K562 (cell line): Measurements from ENCODE around the gene LRGUK. TPM values are rescaled to one million over a fixed set of nuclear protein-coding genes. Genes with fewer than 3 reads are reported as not detected.

Experiments used
- CTCF ChIP-seq, 3 experiments: IDR thresholded peaks in 2 of 3; conservative IDR thresholded peaks in 1 of 3; 2 replicates each; pipeline ENCODE4 v1.5.1; 2011 to 2012; ENCODE audit warnings: low read length in 3 of 3, mild to moderate bottlenecking in 3 of 3, control low read depth in 2 of 3, improper control_type of control experiment in 1 of 3, inconsistent platforms in 1 of 3, low read depth in 1 of 3, mixed read lengths in 1 of 3, moderate library complexity in 1 of 3; ENCODE audit not compliant: insufficient read depth in 2 of 3
- DEAF1 ChIP-seq: fragments of 450-650 bp; formaldehyde crosslinking; IDR thresholded peaks from 2 replicates; pipeline ENCODE4 v1.4.0; 2020; ENCODE audit warnings: mild to moderate bottlenecking, moderate library complexity
- REST ChIP-seq, 2 experiments: fragments of 450-650 bp; formaldehyde crosslinking in 1 of 2; IDR thresholded peaks; 2 replicates each; pipeline versions ENCODE4 v1.4.0 to v1.6.1; 2014 to 2020; ENCODE audit warnings: mild to moderate bottlenecking in 2 of 2, borderline replicate concordance in 1 of 2, low read depth in 1 of 2
- SMC3 ChIP-seq: conservative IDR thresholded peaks from 2 replicates; pipeline ENCODE4 v1.6.1; 2011; ENCODE audit warnings: low read depth, low read length, improper control_type of control experiment; ENCODE audit not compliant: insufficient read depth
- ZZZ3 ChIP-seq: fragments of 450-650 bp; IDR thresholded peaks from 2 replicates; pipeline ENCODE4 v1.6.1; 2016; ENCODE audit warnings: antibody characterized with exemption, mild to moderate bottlenecking, moderate library complexity
- polyA plus RNA-seq, 8 experiments: library from polyadenylated mRNA; depleted of rRNA in 4 of 8; stranded (reverse) in 5 of 8; unstranded in 3 of 8; fragments of >200 nt; fragmentation: Nextera tagmentation in 2 of 8; fragmentation: Illumina TruSeq in 1 of 8; extraction: Ambion mirVana in 2 of 8; extraction: Trizol in 1 of 8; gene quantifications; 2 replicates each; pipeline versions ENCODE4 v1.2.1 to v1.2.3, GENCODE V29; 2011 to 2014; ENCODE audit warnings: inconsistent platforms in 1 of 8, missing spikeins in 1 of 8
- total RNA-seq, 7 experiments: library from RNA; depleted of rRNA in 6 of 7; stranded (reverse); fragments of >200 nt in 6 of 7; fragmentation: Illumina TruSeq in 2 of 7; extraction: Trizol in 2 of 7; gene quantifications; 2 replicates each; pipeline versions ENCODE4 v1.2.1 to v1.2.3, GENCODE V29; 2011 to 2021; ENCODE audit warnings: low replicate concordance in 1 of 7

LRGUK gene
- total and polyA plus RNA-seq, 9 of the 15 experiments (the other 6 are each of a cell fraction or from before 2014, with no cell fraction given) = 0.04 to 0.33 (median 0.18) TPM

DNA sequence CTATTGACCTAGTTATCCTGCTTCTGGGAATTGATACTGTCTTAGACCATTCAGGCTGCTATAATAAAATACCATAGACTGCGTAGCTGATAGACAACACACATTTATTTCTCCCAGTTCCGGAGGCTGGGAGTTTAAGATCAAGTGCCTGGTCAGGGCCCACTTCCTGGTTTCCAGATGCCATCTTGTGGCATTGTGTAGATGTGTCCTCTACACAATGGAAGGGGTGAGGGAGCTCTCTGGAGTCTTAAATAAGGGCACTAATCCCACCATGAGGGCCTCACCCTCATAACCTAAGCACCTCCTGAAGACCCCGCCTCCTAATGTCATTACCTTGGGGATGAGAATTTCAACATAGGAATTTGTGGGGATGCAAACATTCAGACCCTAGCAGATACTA is 127.2 kb downstream of the LRGUK start (continued):
- TF ChIP-seq REST (IDR thresholded peaks at IDR 0.05; ENCODE audit: borderline replicate concordance) (peak; percentile 79), REST (CRISPR knock-in tag; IDR thresholded peaks at IDR 0.05; ENCODE audit: low read depth) (no peak), CTCF (IDR thresholded peaks at IDR 0.05 in 2 of 3, conservative IDR thresholded peaks at IDR 0.05 in 1 of 3; ENCODE audit: insufficient read depth in 2 of 3, low read depth in 1 of 3, low read length in 3 of 3) (peak; percentile 71 to 80 (median 79)), ZZZ3 (no peak), SMC3 (peak; percentile 76), DEAF1 (CRISPR knock-in tag) (peak; percentile 66)
